Inflammatory macrophage treated with lipopolysaccharide for 4 hours (primary cell): ENCODE data around the gene NXPH4.

Experiments
- DNase-seq: peaks from one replicate; pipeline ENCODE4 v3.0.0-alpha.2; 2020

The NXPH4 gene

DNA sequence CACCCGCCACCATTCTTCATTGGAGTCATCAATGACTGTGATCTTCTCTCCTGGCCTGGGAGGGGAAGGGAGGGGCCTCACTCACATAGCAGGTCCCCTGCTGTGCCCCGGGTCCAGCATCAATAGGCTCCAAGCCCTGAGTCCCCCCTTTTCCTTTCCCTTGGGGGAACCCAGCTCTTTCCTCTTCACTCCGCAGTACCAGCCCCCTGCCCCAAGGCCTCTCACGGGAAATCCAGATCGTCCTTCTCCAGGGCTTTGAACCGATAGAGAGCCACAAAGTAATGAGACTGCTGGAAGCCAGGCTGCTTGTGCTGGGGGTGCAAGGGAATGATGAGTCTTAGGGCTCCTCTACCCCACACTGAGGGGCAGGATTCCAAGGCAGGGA is 27.7 kb downstream of the NXPH4 start:
- DNase-seq, result no peak

DNA sequence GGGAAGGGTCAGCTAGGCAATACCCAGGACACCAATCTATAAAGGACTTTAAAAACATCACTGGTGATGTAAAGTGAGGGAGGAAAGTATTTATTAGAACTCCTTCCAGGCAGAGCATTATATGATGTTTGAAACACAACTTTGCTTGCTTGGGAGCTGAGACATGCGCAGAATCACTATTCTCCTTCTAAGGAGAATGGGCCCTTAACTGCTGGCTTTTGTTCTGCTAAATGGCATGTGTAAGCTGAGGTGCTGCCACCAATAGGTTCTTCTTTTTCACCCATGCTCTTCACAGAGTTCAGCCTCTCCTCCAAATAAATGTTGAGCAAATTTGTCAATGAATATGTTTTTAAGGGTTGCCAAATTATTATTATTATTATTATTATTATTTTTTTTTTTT is 30.4 kb downstream of the NXPH4 start:
- no peak for DNase-seq

- peak; percentile 83 for DNase-seq
Observed at GRCh38 chr12:57248934-57249742, 32.5 kb downstream of the NXPH4 start.

DNA sequence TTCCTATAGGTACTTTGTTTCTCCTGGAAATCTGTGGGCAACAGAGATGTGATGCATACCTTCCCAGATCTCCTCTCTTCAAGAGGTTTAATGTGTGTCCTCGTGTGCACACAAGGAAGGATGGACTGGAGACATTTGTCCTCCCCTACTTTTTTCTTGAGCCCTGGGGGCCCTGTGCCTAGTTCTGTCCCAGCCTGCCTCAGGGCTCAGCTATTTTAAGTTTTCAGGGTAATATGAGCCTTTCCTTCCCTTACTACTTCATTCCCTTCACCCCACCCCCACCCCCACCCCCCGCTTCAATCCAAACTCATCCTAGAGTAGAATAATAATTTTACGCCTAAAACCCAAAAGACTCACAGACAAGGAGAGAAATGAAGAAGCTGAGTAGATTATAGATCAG is 33.9 kb downstream of the NXPH4 start:
- no peak for DNase-seq

DNA sequence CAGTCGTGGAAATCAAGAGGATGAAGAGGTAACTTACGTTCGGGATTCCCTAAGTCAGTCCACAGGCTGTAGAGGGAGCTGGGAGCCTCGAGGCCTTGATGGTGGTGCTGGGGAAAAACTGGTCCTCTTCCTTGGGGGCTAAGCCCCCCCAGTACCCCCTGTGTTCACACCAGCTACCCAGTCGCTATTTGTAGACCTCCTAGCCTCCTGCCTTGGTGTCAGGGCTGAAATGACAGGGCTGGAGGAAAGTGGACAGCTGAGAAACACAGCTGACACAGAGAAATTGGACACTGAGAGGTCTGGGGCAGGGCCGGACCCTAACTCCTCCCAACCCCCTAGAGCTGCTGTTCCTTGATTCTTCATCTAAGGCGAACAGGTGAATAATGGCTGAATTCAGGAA is 34.4 kb downstream of the NXPH4 start, which contains the start of gene STAC3:
STAC3 (minus strand) TSS at position 232 of the 400 bp plus-strand sequence. CDS start 1,551 bp downstream, outside the sequence.
- DNase-seq, result no peak

- no peak for DNase-seq
Observed at GRCh38 chr12:57254506-57255280, 38.1 kb downstream of the NXPH4 start.

GRCh38 chr12:57255916-57256315 is 39.3 kb downstream of the NXPH4 start:
- DNase-seq, result no peak

DNA sequence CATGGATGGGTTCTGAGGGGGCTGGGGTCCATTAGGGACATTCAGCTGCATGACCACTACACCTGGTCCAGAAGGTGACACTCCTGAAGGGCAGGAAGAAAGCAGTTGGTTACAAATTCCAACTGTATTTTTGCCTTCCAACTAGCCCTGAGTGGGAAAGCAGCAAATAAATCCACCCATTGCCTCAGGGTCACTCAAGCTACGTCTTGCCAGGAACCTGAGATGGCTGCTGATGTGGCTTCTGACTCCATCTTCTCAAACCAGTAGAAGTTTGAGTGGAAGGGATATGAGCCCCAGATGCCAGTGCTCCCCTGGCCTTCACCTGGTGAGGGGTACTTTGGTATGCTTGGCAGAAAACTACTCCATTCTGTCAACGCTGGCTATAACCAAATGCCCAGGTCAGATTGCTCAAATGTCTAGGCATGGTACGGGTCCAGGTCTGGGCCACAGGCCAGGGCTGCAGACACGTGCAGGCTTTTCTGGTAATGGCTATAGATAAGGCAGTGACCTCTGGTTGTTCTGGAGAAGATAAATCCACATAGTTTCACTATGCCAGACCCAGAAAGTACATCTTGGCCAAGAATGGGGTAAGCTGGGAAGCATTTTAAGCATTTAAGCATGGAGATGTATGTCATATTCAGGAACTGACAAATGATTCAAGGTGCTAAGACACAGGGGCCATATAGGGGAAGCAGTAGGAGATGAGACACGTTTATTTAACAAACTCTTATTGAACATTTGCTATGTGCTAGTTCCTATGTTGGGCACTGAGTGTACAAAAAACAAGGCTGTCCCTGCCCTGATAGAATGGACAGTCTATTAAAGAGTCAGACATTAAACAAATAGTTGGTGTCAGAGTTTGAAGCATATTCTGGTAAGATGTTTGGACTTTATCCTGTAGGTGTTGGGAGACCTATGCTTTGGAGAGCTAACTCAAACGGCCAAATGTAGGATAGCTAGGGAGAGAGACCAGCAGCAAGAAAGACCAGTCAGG is 42.7 kb downstream of the NXPH4 start:
- no peak for DNase-seq

- DNase-seq, result no peak
Observed at GRCh38 chr12:57260366-57260765, 43.8 kb downstream of the NXPH4 start.

GRCh38 chr12:57261428-57261865 is 44.9 kb downstream of the NXPH4 start:
- no peak for DNase-seq

- DNase-seq, result no peak
Observed at GRCh38 chr12:57262126-57262822, 45.7 kb downstream of the NXPH4 start.

DNA sequence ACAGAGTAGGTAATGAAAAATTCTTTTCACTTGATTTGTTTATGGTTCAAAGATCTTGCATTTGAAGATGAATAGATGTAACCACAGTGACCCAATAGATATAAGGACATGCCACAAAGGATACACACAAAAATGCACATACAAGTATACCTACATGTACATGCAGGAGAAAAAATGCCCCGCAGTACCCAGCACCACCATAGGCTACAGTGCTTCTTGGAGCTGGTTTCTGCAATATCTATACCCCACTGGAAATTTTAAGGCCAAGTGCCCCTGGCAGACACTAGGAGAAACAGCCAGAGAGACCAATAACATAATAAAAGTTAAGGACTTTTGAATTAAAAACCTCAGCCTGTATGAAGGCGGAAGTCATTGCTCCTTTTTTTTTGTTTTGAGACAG is 46.5 kb downstream of the NXPH4 start:
- DNase-seq, result no peak

- DNase-seq, result no peak
Observed at GRCh38 chr12:57266681-57267080, 50.1 kb downstream of the NXPH4 start.

DNA sequence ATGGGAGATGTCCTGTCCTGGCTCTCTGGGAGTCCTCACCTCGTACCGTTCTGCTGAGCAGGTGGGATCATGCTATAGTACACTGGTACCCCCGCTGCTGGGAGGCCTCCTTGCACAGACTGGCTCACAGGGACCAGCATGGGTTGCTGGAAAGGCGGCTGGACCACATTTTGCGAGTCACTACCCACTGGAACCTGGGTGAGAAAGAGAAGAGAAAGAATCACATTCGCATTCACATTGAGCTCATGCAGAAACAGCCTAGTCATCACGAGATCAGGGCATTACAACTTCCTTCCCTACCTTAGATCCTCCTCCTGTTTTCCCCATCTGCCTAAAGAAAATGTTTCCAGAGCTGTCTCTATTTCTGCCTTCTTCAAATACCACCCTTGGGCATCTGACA is 51.7 kb downstream of the NXPH4 start:
- peak; percentile 58 for DNase-seq

DNA sequence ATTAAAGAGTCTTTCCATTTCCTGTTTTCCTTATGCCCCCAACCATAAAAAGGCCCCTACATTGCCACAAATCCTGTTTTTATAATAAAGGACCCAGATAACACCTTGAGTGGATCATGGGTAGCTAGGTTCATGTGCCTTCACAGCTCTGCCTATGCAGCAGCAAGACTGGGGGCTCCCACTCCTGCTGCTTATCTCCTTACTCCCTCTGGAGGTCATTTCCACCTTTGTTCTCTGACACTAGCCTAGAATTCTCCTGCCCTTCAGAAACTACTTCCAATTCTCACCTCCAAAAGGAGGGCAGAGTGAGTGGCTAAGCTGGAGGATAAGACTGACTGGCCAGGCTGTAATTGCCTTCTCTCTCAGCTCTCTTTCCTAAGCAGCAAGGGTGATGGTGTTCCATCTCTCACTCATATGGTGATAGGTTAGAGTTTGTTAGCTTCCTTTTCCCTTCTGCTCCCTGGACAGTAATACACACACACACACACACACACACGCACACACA is 54.4 kb downstream of the NXPH4 start:
- DNase-seq, result no peak

- DNase-seq, result no peak
Observed at GRCh38 chr12:57272337-57273151, 56.0 kb downstream of the NXPH4 start.

DNA sequence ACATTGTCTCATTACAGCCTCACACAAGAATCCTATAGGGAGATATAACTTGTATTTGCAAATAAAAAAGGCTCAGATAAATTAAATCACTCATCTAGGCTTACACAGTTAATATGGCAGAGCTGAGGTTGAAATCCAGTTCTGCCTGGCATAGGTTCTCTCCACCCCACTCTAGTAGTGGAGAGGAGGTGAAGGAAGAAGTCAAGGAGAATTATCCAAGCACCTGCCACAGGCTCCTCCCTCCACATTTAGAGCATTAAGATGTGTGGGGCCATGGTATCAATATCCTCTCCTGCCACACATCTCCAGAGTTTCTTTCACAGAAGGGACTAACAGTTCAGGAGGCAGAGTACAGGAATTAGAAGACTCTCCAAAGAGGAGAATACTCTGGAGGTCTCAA is 56.9 kb downstream of the NXPH4 start:
- no peak for DNase-seq
